NCI-H345 treated with DMSO at 0.1 percent for 48 hours (cell line): ENCODE data around the gene GARS1.

ENCODE experiments used
- DNase-seq: peaks from one replicate; lab custom pipeline; 2025; ENCODE audit not compliant: unreplicated experiment; lab: John Stamatoyannopoulos, UW

Gene GARS1

GRCh38 chr7:30678805-30679204, 84.1 kb downstream of the GARS1 start:
- DNase-seq: no peak

DNA sequence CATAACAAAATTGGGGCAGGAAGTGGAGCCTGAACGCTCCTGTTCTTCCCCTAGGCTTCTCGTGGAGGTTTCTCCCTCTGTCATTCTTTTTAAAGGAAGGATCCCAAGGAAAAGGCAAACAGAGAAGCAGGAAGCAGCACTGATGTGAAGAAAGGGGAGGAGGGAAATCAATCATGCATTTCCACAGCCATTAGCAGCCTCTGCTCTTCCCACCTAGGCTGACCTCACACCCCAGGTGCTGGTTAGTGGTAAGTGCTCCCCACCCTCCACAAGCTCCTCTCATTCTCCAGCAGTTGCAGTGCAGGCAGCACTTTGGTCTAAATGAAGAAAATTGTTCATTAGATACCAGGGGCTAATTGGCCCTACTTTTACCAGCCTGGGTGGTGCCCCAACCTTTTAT, 85.0 kb downstream of the GARS1 start:
- no peak for DNase-seq

DNA sequence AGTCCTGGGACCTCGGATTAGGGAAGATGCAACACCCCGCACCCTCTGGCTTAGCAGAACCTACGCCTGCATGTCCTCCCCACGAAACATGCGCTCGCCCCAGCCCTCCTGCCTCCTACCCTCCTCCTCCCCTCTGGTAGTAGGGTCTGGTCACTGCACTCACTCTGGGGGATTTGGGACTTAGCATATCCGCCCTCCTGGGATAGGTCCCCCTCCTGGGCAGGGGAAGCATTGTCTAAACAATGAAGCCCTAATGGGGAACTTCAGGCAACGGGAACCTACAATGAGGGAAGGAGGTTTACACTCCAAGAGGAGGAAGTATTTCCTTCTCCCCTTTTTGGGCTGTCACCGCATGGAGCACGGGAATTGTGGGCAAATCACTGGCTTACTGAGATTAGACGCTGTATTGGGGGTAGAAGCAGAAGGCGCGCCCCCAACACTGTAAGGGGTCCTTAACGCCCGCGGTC, 86.7 kb downstream of the GARS1 start:
- DNase-seq: no peak

- no peak for DNase-seq
Observed at GRCh38 chr7:30681815-30682211, 87.1 kb downstream of the GARS1 start.

GRCh38 chr7:30682212-30683083, 87.8 kb downstream of the GARS1 start, which contains the start of gene CRHR2:
TSS of gene CRHR2 (minus strand) at chr7:30682456. CDS start at chr7:30682280, 176 bp downstream.
- no peak for DNase-seq

GRCh38 chr7:30683306-30683705, 88.6 kb downstream of the GARS1 start:
- no peak for DNase-seq
